Measurements from ENCODE around the gene TMEM109. TPM values are rescaled to one million over a fixed set of nuclear protein-coding genes. Genes with fewer than 3 reads are reported as not detected.

TMEM109 gene
- total and polyA plus RNA-seq, 2 of the 13 experiments (the other 11 are each of a cell fraction or from before 2014, with no cell fraction given), result 7.7 to 18.0 TPM

- peak; percentile 68 for TF ChIP-seq SP4 (CRISPR knock-in tag; IDR thresholded peaks at IDR 0.05)
- no peak for TF ChIP-seq KIAA2018 (CRISPR knock-in tag; IDR thresholded peaks at IDR 0.05; ENCODE audit: borderline replicate concordance)
- TF ChIP-seq ZNF800 (CRISPR knock-in tag; IDR thresholded peaks at IDR 0.05), result peak; percentile 30; the same call in 1 of the 2 replicates
- TF ChIP-seq SIN3A (IDR thresholded peaks at IDR 0.05; ENCODE audit: borderline replicate concordance, low read depth, low read length), result peak; percentile 75; the same call in 1 of the 2 replicates
- no peak for TF ChIP-seq ZNF205 (CRISPR knock-in tag; IDR thresholded peaks at IDR 0.05)
- TF ChIP-seq PLRG1 (conservative IDR thresholded peaks at IDR 0.05), result no peak
- TF ChIP-seq REST (IDR thresholded peaks at IDR 0.05; ENCODE audit: borderline replicate concordance in 1 of 2, low read depth in 1 of 2, low read length in 2 of 2), result no peak
- no peak for TF ChIP-seq ZNF75D (CRISPR knock-in tag; IDR thresholded peaks at IDR 0.05; ENCODE audit: borderline replicate concordance)
These were observed 10.3 kb downstream of the TMEM109 start, which contains the start of gene TMEM132A (continued) for GRCh38 chr11:60924110-60924905.
